ENCODE data around the gene TSPAN18.
"Not testable (repeated sequence)": the region's sequence is repeated elsewhere in the genome, so short reads cannot be mapped to it uniquely, and the experiment has no call there.

TSPAN18 gene

GRCh38 chr11:44853666-44854065 is 126.9 kb downstream of the TSPAN18 start:
- no peak for DNase-seq

GRCh38 chr11:44854086-44854485 is 127.3 kb downstream of the TSPAN18 start:
- DNase-seq: no peak

DNA sequence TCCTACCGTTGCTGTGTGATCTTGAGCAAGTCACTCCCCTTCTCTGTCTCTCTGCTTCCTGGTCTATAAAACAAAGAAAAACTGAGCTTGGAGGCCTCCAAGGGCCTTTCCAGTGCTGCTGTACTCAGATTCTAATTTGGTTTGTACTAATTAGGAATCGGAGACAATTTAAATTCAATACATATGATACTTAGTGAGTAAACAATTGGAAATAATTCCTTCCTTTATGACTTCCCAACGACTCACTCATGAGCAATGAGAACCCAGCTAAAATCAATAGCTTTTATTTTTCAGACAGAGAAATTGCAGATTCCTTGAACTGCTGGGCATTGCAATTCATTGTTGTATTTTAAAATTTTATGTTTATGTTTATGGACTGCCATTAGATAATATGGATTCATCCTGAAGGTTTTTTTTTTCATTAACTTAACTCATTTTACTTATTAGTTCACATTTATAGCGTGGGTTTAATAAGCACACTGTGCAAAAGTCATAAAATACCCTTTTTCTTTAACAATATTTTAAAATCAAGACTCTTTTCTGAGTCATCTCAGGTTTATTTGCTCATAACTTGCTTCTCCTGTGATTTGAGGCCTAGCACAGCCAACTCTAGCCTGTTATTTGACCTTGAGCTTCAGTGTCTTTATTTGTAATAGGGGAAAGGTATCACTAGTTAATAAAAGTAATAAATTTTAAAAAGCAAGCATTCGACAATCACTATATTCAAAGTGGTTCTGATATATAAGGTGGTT is 128.2 kb downstream of the TSPAN18 start:
- no peak for DNase-seq

DNA sequence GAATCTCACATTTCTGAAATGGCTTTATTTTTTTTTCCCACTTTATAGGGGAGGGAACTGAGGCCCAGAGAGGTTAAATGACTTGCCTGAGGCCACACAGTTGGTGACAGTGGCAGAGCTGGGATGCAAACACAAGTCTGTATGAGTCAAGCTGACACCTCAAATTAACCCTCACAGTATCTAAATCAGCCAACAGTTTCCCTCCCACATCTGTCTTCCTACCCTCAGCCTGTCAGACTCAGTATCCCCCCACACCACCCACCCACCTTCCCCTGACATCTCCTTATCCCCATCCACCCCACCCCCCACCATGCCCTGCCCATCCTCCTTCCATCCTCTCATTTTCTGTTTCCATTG is 128.7 kb downstream of the TSPAN18 start:
- DNase-seq: no peak

- no peak for DNase-seq
Observed at GRCh38 chr11:44857490-44858090, 130.8 kb downstream of the TSPAN18 start.

DNA sequence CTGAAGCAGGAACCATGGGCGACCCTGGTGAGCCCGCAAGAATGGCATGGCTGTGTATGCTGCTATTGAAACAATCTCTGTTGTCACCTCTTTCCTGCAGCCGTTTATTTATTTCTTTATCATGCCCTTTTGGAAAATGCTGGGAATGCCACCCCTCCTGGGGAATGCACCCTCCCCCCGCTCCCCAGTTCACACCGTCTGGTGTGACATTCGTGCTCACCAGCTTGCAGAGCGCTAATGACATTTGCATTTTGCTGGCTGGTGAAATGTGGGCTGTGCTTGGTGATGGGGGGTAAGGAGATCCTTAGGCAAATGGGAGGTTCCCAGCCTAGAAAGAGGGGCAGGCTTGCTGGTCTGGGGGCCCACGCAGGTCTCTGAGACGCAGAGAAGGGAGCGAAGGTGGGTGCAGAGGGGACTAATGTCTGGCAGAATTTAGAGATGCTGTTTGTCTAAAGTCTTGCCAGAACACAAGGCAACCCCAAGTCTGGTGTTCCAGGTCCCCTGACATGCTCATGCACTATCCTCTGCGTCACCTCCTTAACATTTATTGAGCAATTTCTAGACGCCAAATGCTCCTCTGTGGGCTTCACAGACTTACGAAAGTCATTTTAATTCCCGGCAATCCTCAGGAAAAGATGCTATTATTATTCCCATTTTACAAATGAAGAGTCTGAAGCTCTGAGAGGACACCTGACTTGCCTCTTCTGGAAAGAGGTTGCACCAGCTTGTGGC is 132.2 kb downstream of the TSPAN18 start:
- DNase-seq: no peak

DNA sequence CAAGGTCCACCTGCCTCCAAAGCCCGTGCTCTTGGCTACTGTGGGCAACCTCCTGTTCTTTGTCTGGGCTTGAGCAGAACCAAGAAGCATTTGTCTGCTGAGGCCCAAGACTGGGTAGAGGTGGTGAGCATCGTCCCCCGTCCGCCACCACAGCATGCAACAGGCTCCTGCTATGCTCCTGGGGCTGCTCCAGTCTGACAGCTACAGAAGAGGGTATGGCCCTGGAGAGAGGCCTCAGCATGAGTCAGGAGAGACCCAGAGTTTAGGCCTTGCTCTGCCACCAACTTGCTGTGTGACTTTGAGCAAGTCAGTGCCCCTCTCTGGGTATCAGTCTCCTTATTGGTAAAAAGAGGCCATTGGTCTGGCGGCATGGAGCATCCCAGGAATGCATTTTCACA is 132.8 kb downstream of the TSPAN18 start:
- DNase-seq: no peak

DNA sequence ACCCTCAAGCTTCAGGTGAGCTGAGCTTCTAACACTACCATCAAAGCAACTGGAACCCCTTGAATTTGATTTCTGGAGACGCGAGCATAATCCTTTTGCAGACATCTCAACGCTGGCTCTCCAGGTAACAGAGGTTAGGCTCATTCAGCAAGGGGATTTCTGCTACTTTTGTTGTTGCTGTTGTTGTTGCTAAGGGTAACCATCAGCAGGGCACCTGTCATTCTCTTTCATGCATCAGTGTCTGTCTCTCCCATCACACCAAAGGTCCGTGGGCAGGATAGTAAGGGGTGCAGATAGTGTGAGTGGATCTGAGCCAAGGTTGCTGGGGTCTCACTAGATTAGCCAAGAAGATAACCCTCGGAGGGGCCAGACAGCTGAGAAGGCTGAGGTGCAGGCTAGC is 133.6 kb downstream of the TSPAN18 start:
- no peak for DNase-seq

DNA sequence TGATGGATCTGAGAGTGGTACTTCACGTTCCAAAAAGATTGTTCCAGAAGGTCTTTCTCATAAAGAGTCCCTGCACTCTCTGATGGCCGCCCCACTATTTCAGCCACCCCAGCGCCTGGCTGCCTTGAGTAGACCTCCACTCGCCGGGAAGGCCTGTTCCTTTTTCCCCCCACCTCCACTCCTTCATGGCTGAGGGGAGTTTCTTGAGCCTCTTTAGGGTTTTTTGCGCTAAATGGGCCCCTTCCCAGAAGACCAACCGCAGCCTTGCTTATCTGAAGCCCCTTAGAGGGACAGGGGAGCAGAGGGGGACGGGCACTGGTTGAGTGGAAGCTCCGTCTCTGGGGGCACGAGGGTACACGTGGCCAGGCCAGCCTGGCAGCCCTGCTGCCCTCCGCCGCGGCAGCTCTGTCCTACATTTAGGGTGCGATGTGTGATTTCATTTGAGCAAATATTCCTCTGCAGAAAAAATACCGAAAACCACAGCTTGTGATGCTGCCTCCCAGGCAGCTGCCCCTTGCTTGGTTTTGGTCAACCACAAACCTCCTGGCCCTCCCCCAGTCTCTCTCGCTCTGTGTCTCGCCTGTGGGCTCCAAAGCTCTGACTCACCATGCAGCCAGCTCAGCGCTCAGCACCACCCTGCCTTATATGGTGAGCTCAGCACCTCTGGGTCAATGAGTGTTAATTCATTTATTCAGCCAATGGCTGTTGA is 135.2 kb downstream of the TSPAN18 start:
- peak; percentile 74 for DNase-seq

DNA sequence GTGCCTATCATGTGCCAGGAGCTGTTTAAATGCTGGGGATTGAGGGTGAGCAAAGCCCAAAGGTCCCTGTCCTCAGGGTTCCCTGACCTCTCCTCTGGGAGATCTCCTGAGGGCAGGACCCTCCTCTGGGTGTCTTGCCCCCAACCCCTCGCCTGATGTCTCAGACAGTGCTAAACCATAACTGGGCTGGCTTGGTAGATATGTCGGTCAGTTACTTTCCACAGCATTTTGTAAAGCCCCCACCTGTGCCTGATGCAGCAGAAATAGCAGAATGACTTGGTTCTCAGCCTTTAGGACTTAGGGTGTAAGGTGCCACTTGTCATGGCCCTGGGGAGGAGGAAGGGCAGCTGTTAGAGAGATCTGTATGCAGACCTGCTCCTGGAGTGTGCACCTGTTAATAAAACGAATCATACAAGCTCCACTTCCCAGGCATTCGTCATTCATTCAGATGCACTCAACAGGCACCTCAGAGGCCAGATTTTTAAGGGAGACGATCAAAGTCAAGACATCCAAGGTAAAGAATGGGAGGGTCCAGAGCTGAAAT is 135.9 kb downstream of the TSPAN18 start:
- DNase-seq: no peak

GRCh38 chr11:44863231-44863630 is 136.5 kb downstream of the TSPAN18 start:
- DNase-seq: no peak

GRCh38 chr11:44865866-44866272 is 139.1 kb downstream of the TSPAN18 start:
- no peak for DNase-seq

GRCh38 chr11:44866286-44866685 is 139.5 kb downstream of the TSPAN18 start:
- no peak for DNase-seq

GRCh38 chr11:44868021-44868420 is 141.3 kb downstream of the TSPAN18 start:
- DNase-seq: no peak

DNA sequence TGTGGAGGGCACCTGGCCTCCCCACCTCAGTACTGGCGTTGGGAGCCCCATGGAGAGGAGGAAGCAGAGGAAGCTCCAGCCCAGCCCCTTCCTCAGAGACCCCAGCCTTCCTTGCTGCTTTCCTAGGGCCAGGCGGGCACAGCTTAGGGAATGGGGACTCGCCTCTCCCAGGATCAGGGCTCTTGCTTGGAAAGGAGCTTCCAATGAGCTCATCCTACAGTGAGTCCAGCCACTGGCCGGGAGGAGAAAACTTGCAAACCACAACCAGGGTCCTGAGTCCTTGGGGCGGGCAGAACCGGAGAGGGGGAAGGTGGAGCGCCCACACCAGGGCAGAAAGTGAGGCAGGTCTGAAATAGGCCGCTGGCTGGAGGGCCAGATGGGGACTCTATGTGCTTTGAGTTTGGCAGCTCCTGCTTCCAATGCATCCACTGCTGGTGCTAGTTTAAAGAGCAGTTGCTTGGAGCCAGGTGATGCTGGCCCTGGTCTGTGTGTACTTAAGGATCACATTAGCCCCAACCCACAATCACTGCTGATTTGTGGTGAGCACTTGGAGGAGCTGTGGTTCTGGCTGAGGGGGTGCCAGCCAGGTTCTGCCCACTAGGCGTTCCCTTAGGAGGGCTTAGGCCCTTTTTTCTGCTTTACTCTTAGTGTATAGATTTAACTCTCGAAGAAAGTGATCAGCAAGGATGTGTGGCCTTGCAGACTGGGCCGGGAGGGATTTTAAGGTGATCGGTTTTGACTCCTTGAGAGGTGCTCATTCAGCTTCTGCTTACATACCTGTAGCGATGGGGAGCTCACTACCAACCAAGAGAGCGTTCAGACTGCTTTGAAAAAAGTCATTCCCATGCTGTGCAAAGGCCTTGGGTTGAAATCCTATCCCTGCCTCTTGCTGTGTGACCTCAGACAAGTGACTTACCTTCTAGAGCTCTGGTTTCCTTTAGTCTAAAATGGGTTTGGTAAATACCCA is 142.0 kb downstream of the TSPAN18 start:
- no peak for DNase-seq

- no peak for DNase-seq
Observed at GRCh38 chr11:44870181-44870580, 143.4 kb downstream of the TSPAN18 start.

DNA sequence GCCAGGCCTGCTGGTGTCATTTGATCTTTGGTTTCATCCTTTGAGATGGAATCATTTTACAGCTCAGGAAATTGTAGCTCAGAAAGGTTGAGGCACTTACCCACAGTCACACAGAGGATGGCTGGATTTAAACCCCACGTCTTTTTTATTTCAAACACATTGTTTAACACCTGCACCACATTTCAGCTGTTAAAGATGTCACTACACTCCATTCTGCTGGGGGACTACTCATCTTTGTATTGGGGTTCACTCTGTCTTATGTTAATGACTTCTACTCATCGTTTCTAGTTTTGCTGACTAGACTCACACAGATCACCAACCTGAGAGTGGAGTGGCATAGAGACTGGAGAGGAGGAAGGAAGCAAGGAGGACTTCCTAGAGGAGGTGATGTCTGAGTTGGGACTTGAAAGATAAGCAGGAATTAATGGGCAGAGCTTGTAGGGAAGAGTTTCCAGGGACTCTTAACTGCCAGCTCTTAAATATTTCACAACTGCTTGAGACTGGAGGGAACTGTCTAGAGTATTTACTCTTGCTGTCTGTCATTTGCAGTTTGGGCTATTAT is 143.9 kb downstream of the TSPAN18 start:
- DNase-seq: no peak

GRCh38 chr11:44871682-44872081 is 144.9 kb downstream of the TSPAN18 start:
- DNase-seq: not testable (repeated sequence)

GRCh38 chr11:44872556-44872955 is 145.8 kb downstream of the TSPAN18 start:
- DNase-seq: no peak

DNA sequence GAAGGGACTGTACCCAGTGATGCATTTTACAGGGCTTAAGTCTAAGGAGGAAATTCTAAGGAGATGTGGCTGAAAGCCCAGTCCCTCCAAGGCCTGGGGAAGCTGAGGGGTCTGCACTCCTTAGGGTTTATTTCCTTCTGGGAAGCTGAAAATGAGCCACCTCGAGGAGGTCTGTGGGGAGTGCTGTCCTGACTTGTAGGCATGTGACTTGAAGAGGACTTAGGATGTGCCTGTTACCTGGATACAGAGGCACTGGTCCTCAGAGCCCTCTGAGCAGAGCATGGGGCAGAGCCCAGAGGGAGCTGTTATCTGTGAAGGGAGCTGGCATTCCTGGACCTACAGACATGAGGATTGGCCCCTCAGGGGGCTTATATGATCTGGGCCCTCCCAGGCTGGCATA is 146.8 kb downstream of the TSPAN18 start:
- no peak for DNase-seq

DNA sequence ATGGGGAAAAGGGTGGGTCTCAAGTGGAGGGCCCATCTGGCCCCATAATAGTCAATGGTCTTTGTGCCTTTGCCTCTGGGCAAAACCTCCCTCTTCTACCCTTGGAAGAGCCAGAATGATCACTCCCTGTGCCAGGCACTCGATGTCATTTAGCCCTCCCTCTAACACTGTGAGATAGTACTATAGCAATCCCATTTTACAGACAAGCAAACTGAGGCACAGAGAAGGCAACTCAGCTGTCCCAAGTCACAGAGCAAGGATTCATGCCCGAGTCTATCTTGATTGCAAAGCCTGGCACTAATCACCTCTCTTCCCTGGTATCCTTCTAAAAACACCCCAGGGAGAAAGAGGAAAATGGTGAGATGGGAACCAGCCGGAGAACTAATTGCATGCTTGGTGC is 147.5 kb downstream of the TSPAN18 start:
- DNase-seq: no peak

DNA sequence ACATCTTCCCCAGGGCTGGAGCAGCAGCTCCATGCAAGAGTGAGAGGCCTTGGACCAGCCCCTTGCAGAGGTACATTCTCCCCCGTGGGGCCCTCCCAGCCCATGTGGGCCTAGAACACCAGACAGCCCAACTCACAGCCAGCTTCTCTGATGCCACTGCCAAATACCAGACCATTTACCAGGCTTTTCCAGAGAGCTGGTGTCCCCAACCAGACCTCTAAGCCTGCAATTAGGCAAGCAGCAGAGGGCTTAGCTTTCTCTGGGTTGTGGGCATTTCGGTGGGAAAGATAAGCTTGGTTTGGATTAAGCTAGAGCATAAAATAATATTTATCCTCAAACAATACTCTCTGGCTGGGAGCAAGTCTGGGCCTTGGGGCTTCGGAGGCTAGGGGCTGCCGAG is 148.3 kb downstream of the TSPAN18 start:
- no peak for DNase-seq
